GM23248 (cell line): ENCODE results near the gene KLRD1.
"Not testable (repeated sequence)": the region's sequence is repeated elsewhere in the genome, so short reads cannot be mapped to it uniquely, and the experiment has no call there.

Experiments used
- EZH2 ChIP-seq: fragments of 200-600 bp; sonication (generic); IDR thresholded peaks from 2 replicates; pipeline ENCODE4 v1.6.1; 2018; ENCODE audit warnings: antibody characterized with exemption, mild to moderate bottlenecking; ENCODE audit not compliant: insufficient read depth, poor library complexity, severe bottlenecking
- EZH2phosphoT487 ChIP-seq: fragments of 200-600 bp; sonication (generic); IDR thresholded peaks from 2 replicates; pipeline ENCODE4 v1.6.1; 2018; ENCODE audit warnings: antibody characterized with exemption, moderate library complexity, mild to moderate bottlenecking, low read depth; ENCODE audit not compliant: insufficient read depth

- not testable (repeated sequence) for TF ChIP-seq EZH2, EZH2phosphoT487
Measured at GRCh38 chr12:10351457-10351856, 43.8 kb downstream of the KLRD1 start.
